Choroid plexus epithelial cell (primary cell): ENCODE measurements around the gene HMGN4.

Experiments
- DNase-seq: peaks from one replicate; pipeline ENCODE4 v3.0.0-alpha.2; 2010; ENCODE audit warnings: low read depth
- H3K4me3 ChIP-seq: 2 replicates; pipeline ENCODE4 v1.5.1; 2011; ENCODE audit warnings: low read depth, mild to moderate bottlenecking, control low read depth, low read length, moderate library complexity
- TF ChIP-seq, protein P1 (sequence below): conservative IDR thresholded peaks from 2 replicates; pipeline ENCODE4 v1.5.1; 2011; ENCODE audit warnings: low read depth, mild to moderate bottlenecking, control low read depth, inconsistent platforms, low read length, moderate library complexity

Gene HMGN4

DNA sequence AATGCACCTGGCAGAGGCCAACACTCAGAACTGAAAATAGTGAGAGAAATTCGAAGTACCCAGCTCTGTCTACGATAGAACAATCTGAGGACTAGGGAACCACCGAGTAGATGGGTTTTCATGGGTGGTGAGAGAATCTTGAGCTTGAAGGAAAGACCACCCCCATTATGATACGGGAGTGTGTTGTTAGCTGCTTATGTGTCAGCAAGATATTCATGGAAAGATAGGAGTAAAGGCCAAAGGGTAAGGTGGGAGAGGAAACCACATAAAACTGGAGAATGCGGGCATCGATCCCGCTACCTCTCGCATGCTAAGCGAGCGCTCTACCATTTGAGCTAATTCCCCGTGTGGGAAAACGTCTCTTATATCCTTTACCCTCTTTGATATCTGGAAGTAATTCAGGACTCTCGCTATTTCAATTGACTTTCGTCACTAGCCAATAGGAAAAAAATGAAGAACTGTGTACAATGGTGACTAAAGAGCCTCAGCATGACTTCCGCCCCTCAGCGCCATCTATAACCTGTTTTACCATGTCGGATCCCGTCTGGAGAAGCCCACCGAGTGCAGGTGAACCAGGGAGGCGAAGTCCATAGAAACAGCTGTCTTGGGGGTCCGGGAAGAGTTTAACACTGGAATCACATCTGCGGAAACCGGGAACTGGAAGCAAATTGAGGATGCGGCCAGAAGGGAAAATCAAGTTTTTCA lies 33.6 kb downstream of the HMGN4 start:
- peak overlapping the region; percentile 63 for H3K4me3 ChIP-seq
- peak; percentile 87 for DNase-seq
- TF ChIP-seq, protein P1, sequence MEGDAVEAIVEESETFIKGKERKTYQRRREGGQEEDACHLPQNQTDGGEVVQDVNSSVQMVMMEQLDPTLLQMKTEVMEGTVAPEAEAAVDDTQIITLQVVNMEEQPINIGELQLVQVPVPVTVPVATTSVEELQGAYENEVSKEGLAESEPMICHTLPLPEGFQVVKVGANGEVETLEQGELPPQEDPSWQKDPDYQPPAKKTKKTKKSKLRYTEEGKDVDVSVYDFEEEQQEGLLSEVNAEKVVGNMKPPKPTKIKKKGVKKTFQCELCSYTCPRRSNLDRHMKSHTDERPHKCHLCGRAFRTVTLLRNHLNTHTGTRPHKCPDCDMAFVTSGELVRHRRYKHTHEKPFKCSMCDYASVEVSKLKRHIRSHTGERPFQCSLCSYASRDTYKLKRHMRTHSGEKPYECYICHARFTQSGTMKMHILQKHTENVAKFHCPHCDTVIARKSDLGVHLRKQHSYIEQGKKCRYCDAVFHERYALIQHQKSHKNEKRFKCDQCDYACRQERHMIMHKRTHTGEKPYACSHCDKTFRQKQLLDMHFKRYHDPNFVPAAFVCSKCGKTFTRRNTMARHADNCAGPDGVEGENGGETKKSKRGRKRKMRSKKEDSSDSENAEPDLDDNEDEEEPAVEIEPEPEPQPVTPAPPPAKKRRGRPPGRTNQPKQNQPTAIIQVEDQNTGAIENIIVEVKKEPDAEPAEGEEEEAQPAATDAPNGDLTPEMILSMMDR: no peak

DNA sequence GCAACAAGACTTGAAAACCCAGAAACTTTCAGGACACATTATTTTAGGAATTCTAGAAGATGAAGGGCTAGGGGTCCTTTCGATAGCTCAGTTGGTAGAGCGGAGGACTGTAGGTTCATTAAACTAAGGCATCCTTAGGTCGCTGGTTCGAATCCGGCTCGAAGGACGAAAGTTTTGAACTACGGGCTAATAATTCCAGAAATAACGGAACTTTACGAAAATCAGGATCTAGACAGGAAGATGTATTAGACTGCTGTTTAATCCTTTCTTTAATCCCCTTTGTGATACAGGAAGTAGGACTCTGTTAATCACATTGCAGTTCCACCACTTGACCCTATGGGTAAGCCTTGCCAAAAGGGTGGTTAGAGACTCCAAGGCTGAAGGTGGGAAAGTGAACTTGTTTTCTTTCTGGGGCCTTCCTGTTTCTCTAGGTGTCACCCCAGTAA lies 37.4 kb downstream of the HMGN4 start:
- peak; percentile 56 for DNase-seq
- TF ChIP-seq, protein P1: no peak
- H3K4me3 ChIP-seq: no peak overlapping the region

DNA sequence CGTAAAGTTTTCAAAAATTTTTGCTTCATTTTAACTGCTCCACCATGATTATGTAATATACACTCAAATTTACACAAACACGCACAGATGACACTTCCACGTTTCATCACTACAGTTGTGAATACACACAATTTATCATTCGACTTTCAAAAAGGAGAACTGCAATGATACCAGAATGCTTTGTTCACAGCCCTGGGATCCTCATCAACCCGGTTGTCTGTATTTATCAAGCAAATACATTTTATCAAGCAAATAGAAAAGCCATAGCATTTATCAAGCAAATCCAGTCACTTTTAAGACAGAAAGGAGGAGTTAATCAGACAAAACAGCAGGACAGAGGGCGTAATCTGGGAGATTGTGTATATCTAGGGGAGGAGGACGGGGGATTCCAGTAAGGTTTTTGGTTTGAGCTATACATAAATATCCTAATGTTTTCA lies 38.3 kb downstream of the HMGN4 start:
- TF ChIP-seq, protein P1: no peak
- peak overlapping the region; percentile 51 for H3K4me3 ChIP-seq
- DNase-seq: peak; percentile 16

DNA sequence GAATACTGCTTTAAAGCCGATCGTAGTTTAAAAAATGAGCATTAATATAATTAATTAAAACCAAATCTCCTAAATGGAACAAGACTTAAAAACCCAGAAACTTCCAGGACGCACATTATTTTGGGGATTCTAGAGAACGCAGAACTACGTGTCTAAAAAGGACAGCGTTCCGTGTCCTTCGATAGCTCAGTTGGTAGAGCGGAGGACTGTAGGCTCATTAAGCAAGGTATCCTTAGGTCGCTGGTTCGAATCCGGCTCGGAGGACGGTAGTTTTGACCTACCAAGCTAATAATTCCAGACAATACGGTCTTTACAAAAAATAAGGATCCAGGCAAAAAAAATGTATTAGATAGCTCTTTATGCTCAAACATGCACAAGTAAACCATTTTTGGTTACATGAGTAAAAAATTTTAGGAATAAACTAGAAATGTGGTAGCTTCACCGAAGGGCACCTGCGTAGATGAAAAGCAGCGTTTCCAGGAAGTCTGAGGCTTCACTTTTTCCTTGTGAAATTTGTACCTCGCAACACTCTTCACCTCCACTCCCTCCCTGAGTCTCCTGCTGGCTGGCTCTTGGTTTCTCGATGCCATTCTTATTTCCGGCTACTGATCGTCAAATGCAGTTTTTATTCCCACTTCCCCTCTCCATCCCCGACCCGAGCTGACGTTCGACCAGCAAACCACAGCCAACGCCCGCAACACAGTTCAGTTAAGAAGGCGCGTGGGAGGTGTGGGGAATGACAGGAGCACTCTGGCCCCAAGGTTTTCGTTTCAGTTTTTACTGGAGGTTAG lies 39.0 kb downstream of the HMGN4 start:
- H3K4me3 ChIP-seq: peak overlapping the region; percentile 51
- TF ChIP-seq, protein P1: no peak
- peak; percentile 86 for DNase-seq

DNA sequence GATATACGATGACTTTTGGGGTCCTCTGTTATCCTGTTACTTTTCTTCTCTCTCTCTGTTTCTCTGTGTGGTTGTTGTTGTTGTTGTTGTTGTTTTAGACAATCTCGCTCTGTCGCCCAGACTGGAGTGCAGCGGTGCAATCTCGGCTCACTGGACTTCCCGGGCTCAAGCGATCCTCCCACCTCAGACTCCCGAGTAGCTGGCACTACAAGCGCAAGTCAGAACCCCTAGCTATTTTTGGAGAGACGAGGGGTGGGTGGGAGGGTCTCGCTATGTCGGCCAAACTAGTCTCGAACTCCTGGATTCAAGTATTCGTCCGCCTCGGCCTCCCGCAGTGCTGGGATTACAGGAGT lies 39.5 kb downstream of the HMGN4 start:
- H3K4me3 ChIP-seq: peak overlapping the region; percentile 51

DNA sequence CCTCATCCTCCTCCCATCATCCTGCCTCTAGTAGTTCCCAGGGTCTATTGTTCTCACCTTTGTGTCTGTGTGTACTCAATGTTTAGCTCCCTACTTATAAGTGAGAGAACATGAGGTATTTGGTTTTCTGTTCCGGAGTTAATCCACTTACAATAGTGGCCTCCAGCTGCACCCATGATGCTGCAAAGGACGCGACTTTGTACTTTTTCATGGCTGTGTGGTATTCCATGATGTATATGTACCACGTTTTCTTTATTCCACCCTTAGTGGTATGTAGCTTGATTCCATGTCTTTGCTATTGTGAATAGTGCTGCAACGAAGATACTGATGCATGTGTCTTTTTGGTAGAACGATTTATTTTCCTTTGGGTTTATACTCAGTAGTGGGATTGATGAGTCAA lies 40.1 kb downstream of the HMGN4 start:
- H3K4me3 ChIP-seq: no peak overlapping the region
- no peak for DNase-seq
- TF ChIP-seq, protein P1: no peak

More for the DNA sequence above, 39.5 kb downstream of the HMGN4 start:
- DNase-seq: no peak
- TF ChIP-seq, protein P1: no peak

DNA sequence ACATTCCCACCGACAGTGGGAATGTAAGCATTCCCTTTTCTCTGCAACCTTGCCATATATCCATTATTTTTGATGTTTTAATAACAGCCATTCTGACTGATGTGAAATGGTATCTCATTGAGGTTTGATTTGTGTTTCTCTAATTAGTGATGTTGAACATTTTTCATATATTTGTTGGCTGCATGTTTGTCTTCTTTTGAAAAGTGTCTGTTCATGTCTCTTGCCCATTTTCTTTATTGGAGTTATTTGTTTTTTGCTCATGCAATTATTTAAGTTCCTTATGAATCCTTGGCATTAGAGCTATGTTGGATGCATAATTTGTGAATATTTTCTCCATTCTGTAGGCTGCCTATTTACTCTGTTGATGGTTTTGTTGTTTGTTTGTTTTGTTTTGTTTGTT lies 40.6 kb downstream of the HMGN4 start:
- H3K4me3 ChIP-seq: no peak overlapping the region
- DNase-seq: no peak

More for the DNA sequence above, 40.6 kb downstream of the HMGN4 start:
- TF ChIP-seq, protein P1: no peak
